NOMO-1 treated with dmso at 0.1 percent for 144 hours (cell line): ENCODE measurements around the gene ZCCHC14.
"Not testable (repeated sequence)": the region's sequence is repeated elsewhere in the genome, so short reads cannot be mapped to it uniquely, and the experiment has no call there.

Experiments used
- DNase-seq: peaks from one replicate; lab custom pipeline; 2025; ENCODE audit not compliant: unreplicated experiment; lab: John Stamatoyannopoulos, UW

The ZCCHC14 gene

GRCh38 chr16:87525352-87525751, 32.5 kb upstream of the ZCCHC14 start:
- DNase-seq = no peak

GRCh38 chr16:87524407-87524806, 31.6 kb upstream of the ZCCHC14 start:
- no peak for DNase-seq

GRCh38 chr16:87523605-87524004, 30.8 kb upstream of the ZCCHC14 start:
- DNase-seq = not testable (repeated sequence)

- DNase-seq = not testable (repeated sequence)
Observed at GRCh38 chr16:87521764-87522163, 28.9 kb upstream of the ZCCHC14 start.

- not testable (repeated sequence) for DNase-seq
Observed at GRCh38 chr16:87519170-87519569, 26.3 kb upstream of the ZCCHC14 start.

GRCh38 chr16:87518430-87519051, 25.7 kb upstream of the ZCCHC14 start:
- DNase-seq = not testable (repeated sequence)

- not testable (repeated sequence) for DNase-seq
Observed at GRCh38 chr16:87517610-87518429, 25.0 kb upstream of the ZCCHC14 start.

GRCh38 chr16:87516361-87516760, 23.5 kb upstream of the ZCCHC14 start:
- DNase-seq = no peak

- DNase-seq = no peak
Observed at GRCh38 chr16:87515475-87516330, 22.9 kb upstream of the ZCCHC14 start.

GRCh38 chr16:87509778-87510177, 17.0 kb upstream of the ZCCHC14 start:
- not testable (repeated sequence) for DNase-seq

GRCh38 chr16:87507351-87508069, 14.7 kb upstream of the ZCCHC14 start:
- no peak for DNase-seq

GRCh38 chr16:87506423-87507350, 13.9 kb upstream of the ZCCHC14 start:
- DNase-seq = no peak

- DNase-seq = no peak
Observed at GRCh38 chr16:87505834-87506233, 13.0 kb upstream of the ZCCHC14 start.

GRCh38 chr16:87503232-87503937, 10.6 kb upstream of the ZCCHC14 start:
- DNase-seq = not testable (repeated sequence)

GRCh38 chr16:87502308-87502969, 9.6 kb upstream of the ZCCHC14 start:
- DNase-seq = no peak

- no peak for DNase-seq
Observed at GRCh38 chr16:87501117-87501516, 8.3 kb upstream of the ZCCHC14 start.

- no peak for DNase-seq
Observed at GRCh38 chr16:87499189-87499486, 6.3 kb upstream of the ZCCHC14 start.

- no peak for DNase-seq
Observed at GRCh38 chr16:87498324-87499188, 5.7 kb upstream of the ZCCHC14 start.
